ENCODE data around the gene SPAG9. TPM values are rescaled to one million over a fixed set of nuclear protein-coding genes. Genes with fewer than 3 reads are reported as not detected.
"Not testable (repeated sequence)": the region's sequence is repeated elsewhere in the genome, so short reads cannot be mapped to it uniquely, and the experiment has no call there.

The SPAG9 gene
- total RNA-seq, 1 donor from 2014 or later = 36.5 TPM

DNA sequence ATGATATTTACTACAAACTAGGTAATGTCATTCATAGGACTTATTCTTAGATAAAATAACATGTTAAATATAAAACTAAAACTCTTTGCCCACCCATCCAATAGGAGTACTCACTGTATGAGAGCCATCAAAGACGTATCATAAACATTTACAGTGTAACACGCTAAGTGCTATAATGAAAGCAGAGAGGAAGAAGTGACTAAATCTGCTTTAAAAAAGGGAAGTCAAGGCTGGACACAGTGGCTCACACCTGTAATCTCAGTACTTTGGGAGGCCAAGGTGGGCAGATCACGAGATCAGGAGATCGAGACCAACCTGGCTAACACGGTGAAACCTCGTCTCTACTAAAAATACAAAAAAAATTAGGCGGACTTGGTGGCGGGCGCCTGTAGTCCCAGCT is 32.4 kb downstream of the SPAG9 start:
- DNase-seq (ENCODE audit: low spot score) = no peak
- ATAC-seq = no peak

DNA sequence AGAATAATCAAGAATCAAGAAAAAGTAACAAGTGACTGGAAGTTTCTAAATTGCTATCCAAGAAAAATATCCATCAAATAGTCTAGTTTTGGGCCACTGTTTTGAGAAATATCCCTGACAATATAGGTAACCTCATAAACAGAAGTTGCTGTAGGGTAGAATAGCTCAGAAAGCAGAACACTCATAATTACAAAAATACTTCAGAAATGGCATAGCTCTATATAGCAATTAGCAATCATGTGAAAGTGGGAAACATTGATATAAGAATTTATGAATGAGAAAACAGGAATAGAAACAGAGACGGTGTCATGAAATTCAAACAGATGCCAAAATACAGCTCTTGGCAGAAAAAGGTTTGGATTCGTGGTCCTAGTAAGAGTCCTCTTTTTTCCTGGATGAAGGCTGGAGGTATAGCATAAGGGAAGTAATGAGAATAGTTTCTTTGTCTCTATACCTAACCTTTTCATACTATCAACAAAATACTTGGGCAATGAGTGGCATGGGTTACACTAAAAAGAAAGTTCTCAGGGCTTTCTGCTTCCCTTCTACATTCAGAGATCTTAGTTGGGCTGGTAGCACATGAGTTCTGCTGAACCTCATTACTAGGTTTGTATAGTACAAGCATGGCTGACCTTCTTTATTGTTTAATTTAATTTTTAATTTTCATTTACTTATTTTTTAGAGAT is 33.5 kb downstream of the SPAG9 start:
- ATAC-seq (no peak), DNase-seq (ENCODE audit: low spot score) (no peak)

DNA sequence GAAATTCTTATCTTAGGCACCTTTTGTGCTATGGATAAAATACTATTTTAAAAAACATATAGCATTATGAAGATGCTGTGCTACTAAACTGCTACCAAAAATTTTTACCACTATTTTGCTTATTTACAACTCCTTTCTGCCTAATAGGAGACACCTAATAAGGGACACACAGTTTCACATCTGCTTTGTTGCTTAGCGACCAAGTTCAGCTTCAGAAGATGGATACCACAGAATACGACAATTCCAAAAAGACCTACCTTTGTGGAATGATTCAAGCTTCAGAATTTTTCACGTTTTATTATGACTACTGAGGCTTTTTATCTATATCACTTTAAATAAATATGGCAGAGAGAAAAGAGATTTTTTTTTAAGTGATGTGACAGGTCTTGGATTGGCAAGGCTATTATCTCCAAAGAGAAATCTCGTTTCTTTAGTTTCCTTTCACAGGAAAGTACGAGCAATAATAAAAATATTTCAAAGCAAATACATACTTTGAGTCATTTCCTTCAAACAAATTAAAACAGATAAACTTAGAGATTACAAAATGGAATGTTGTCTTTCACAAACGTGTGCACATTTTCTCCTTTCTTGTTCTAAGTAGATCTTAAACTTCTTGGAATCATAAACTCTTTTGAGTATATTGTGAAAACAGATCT is 35.4 kb downstream of the SPAG9 start:
- DNase-seq (ENCODE audit: low spot score) (no peak), ATAC-seq (no peak)

DNA sequence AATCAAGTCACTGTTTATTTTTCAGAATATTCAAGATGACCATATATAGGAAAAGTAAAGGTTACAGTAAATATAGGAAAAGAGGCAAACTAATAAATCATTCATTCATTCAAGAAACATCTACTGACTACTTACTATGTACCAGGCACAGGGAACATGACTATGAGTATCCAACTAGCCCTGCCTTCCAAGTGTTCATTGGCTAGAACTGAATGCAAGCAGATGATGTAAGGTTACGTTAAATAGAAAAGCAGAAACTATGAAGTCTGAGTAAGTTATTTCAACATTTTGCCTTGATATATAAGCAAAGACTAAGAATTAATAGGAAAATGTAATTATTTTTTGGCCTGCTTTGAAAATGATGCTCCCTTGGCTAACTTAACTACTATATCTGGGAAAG is 36.7 kb downstream of the SPAG9 start:
- ATAC-seq = no peak
- DNase-seq (ENCODE audit: low spot score) = no peak

DNA sequence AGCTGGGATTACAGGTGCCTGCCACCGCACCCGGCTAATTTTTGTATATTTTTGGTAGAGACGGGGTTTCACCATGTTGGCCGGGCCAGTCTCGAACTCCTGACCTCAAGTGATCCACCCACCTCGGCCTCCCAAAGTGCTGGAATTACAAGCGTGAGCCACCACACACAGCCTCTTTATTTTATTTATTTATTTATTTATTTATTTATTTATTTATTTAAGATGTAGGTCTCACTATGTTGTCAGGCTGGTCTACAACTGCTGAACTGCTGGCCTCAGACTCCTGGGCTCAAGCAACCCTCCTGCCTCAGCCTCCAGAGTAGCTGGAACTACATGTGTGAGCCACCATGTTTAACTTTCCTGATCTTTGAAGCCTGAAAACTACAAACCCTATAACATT is 37.3 kb downstream of the SPAG9 start:
- not testable (repeated sequence) for ATAC-seq; DNase-seq (ENCODE audit: low spot score)

DNA sequence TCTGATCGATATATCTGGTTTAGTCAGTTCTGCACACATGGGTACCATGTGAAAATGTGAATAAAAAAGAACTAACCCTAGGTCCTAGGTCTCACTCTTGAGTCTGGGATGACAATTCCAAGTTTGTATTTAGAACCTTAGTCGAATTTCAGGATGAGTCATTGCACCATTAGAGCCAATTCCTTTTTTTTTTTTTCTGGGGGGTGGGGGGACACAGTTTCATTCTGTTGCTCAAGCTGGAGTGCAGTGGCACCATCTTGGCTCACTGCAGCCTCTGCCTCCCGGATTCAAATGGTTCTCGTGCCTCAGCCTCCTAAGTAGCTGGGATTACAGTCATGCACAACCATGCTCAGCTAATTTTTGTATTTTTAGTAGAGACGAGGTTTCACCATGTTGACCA is 41.6 kb downstream of the SPAG9 start:
- DNase-seq (ENCODE audit: low spot score) (no peak), ATAC-seq (no peak)

DNA sequence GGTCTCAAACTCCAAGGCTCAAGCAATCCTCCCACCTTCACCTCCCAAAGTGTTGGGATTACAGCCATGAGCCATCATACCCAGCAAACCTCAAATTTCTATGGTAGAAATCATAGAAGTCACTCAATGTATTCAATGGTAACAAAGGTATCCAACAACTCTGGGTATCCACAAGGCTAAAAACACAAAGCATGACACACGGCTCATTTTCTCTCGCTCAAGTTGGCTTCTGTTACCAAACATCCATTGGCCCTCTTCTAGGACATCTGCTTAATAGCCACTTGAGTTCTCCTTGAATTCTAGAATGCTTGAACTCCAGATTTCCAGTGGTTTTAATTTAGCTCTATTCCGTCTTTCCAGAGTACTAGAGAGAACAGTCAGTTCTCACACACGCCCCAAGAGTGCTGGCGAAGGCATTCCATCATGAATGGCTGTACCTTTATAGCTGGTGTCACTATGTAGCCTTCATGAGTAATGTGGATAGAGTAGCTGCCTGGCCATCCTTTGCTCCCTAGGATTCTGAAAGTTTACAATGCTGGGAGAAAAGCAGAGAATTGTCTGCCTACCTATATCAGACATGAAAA is 42.6 kb downstream of the SPAG9 start:
- no peak for ATAC-seq
- DNase-seq (ENCODE audit: low spot score) = no peak

DNA sequence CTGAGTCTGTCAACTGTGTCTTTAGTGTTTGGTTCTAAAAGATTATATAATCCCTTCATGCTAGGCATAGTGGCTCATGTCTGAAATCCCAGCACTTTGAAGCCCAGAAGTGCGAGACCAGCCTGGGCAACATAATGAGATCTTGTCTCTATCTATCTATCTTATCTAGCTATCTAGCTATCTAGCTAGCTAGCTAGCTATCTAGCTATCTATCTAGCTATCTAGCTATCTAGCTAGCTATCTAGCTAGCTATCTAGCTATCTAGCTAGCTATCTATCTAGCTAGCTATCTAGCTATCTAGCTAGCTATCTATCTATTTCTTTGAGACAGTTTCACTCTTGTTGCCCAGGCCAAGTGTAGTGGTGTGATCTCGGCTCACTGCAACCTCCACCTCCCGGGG is 43.8 kb downstream of the SPAG9 start:
- DNase-seq (ENCODE audit: low spot score) (no peak), ATAC-seq (no peak)

DNA sequence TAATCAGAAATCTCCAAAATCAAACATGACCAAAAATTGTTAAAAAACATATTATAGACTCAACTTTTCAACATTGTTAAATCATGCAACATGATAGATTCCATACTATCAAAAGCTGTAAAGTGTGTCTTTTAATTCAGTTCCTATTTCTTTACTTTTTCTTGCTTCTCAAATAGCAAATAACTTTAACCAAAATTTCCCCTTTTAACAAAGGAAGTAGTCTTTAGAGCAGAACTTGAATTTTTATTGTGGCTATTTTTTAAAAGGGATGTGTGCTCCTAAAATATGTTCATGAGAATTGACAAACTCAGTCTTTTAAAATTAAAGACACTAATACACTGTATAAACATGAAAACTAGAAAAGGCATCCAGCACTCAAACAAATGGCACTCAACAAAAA is 49.1 kb downstream of the SPAG9 start:
- no peak for ATAC-seq
- DNase-seq (ENCODE audit: low spot score) = no peak

DNA sequence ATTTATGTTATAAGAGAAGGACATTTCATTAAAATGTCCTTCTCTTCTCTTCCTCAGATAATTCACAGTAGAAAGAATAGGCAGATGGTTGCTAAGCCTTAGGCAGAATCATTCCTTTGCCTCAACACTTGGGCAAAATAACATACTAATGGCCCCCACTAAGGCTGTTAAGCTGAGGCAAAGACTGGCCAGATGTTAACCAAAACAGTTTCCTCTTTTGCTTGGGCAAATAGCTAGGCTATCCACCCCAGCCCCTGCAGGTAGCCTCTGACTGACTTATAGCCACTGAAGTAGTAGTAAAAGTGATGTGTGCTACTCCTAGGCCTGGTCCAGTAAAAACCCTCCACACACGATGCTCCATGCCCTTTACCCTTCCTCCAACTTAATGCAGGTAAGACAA is 55.2 kb downstream of the SPAG9 start:
- DNase-seq (ENCODE audit: low spot score) = no peak
- ATAC-seq = no peak

DNA sequence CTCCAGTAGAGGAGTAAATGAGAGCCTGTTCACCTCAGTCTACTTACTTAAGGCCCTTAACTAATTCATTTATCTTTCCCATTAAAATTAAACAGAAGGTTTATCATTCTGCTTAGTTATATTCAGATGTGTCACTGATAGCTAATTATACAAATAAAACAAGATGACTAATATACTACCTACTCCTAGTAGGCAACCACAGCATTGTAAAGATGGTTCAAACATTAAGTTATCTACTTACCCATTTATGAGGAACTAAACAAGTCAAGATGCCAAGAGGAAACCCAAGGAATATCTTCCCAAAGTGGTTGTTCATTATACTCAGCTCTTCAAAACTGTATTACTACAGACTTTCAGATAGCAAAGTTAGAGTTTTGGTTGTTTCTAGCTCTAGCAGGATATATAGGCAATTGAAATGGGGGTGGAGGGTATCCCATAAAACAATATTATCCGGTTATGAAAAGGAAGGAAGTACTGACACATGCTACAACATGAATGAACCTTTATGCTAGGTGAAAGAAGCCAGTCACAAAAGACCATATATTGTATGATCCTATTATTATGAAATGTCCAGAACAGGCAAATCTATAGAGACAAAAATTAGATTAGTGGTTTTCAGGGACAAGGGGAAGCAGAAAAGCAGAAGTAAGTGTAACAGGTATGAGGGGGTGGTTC is 56.5 kb downstream of the SPAG9 start:
- DNase-seq (ENCODE audit: low spot score) = no peak
- ATAC-seq = no peak

DNA sequence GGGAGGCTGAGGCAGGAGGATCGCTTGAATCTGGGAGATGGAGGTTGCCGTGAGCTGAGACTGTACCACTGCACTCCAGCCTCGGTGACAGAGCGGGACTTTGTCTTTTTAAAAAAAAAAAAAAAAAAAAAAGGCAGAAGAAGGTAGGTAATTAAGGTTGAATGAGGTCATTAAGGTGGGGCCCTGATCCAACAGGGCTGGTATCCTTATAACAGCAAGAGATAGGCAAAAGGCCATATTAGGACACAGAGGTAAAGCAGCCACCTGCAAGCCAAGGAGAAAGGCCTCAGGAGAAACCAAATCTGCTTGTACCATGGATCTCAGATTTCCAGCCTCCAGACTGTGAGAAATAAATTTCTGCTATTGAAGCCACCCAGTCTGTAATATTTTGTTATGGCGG is 60.3 kb downstream of the SPAG9 start:
- ATAC-seq = no peak
- no peak for DNase-seq (ENCODE audit: low spot score)

DNA sequence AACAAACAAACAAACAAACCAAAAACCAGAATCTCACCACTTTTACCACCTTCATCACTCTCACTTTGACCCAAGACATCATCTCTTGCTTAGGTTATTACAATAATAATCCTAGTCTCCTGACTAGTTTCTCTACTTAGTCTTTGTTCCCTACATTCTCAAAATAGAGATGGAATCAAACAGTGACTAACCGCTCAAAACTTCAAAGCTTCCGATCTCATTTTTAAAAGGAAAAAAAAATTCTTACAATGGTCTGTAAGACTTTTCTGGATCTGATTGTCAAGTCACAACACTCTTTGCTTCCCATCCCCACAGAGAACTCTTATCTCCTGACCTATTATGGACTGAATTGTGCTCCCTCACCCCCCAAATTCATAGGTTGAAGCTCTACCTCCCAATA is 60.9 kb downstream of the SPAG9 start:
- no peak for ATAC-seq

DNA sequence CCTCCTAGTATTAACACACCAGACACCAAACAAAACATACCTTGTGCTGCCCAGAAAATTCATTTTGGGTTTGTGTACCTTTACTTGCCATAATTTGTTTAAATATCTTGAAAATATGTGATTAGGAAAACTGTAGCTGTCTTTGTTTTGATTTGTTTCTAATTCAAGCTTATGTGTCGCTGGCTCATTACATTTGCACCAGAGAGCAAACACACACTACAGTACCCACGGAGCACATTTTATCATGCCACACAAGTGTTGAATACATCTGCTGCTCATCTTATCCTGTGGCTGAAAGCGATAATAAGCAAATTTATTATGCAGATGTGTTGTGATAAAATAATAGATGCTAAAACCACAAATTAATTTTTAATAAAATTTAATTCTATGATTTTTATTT is 63.1 kb downstream of the SPAG9 start:
- DNase-seq (ENCODE audit: low spot score) = no peak
- ATAC-seq = peak; percentile 24

More for the DNA sequence above, 60.9 kb downstream of the SPAG9 start:
- no peak for DNase-seq (ENCODE audit: low spot score)

DNA sequence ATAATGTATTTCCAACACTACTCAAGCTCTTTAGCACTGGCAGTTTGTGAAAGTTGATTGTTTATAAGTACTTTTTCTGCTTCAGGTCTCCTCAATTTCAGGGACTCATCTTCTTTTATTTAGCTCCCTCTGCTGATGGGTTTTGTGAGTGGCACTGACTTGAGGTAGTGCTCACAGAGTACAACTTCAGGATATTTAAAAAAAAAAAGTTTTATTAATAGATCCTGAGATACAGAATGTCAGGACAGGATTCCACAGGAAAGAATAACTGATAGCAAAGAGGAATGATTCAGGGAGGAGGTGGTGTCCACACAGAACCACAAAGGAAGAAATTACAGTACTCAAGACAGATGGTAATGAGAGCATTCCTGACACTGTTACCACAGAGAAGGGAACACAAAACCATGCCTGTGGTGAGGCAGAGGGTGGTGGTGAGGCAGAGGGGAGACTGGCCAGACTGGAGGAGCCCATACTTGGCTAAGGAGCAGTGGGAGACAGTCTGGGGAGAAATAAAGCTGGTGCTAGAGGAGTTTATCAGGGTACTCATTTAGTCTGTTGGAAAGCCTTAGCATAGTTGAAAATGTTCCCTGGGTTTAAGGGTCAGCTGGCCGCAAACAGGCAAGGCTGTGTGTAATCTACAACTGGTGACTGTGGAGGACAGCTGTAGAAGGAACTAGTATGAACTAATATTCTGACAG is 63.7 kb downstream of the SPAG9 start:
- ATAC-seq (peak; percentile 95), DNase-seq (ENCODE audit: low spot score) (no peak)

DNA sequence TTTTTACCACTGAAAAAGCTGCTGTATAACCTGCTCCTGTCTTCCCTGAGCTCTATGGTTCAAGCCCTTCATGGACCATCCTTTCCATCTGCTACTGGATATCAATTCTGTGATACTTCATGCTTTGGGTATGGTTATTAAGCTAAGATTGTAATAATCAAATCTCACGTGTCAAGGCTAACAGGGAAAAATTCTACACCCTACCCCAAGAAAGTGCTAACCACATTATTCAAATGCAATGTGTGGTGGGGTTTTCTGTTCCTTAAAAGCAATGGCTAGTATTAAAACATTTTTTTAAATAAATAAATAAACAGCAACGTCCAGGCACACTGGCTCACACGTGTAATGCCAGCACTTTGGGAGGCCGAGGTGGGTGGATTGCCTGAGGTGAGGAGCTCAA is 65.9 kb downstream of the SPAG9 start:
- DNase-seq (ENCODE audit: low spot score) = no peak
- no peak for ATAC-seq

DNA sequence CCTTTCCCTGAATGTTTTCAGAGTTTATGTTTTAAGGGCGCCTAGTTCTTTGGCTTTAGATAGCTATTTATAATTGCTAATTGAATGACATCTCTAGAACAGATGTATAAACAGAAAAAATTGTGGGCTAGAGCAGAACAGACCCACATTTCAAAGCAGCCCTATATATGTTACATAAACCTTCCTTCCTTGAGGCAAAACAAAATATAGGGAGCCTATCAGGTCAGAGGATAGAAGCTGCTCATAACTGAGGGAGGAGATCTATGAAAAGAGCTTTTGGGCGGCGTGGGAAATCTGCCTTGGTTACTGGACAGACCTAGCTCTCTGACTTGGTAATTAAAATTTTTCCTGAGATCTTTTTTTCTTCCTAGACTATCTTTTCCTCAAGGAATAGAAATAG is 68.4 kb downstream of the SPAG9 start:
- ATAC-seq (no peak), DNase-seq (ENCODE audit: low spot score) (no peak)

DNA sequence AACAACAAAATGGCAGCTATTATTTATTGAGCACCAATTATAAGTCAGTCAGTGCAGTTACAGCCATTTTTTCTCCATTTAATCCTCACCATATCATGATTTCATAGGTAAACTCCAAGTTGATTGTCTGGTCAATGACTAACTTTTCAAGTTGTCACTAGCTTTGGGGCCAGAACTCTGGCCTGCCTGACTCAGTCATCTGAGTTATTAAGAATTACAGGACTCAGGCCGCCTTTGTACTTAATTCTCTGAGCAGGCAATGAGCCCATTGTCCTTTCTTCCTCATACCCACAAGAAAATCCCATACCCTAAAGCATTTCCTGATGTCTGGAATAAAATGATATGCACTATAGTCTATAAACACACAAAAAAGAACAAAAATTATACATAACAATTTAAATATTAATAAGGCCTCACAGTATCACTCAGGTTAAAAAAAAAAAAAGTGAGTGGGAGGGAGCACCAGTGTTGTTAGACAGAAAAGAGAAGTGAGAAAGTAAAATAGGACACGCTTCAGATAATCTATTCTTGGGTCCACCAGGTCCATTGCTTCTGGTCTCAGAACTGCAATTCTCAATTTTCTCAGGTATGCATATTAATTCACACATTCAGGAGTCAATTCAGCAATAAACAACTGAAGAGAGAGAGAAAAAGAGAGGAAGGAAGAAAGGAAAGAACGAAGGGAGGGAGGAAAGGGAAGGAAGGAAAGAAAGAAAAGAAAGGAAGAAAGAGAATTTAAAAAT is 70.2 kb downstream of the SPAG9 start:
- DNase-seq (ENCODE audit: low spot score) (no peak), ATAC-seq (no peak)

DNA sequence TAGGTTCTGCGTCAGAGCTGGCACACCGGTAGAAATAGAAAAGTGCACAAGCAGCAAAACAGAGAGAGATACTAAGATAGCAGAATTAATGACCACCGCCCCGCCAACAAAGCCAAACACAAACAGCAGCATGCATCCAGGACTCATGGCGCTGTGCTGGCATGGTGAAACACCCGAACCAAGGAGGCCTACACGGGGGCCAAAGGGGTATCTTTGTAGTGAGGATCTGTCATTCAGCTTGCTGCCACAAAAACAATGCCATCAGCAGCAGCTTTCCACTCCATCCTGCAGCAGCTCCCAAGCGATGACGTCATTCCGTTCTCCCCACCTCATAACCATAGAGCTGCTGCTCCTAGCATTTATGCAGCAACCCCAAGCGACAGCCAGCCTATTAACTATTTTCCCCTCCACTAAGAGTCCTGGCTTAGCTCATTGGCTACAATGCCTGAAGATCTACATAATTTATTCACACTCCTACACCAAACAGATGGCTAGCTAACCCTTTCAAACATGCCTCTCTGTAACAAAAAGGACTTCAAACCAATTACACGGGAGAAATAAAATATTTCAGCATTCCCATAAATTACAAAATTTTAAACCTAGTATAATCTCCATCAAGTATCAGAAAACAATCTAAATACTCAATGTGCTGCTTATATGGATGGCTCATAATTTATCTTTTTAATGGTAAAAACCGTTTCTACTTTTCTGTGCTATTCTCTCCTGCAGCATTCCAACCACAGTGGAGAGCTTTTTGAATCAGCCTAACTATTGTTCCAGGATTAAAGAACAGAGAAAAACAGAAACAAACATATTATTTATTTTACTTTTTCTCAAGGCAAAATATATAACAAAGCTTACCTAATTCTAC is 73.9 kb downstream of the SPAG9 start:
- DNase-seq (ENCODE audit: low spot score) = no peak
- ATAC-seq = peak; percentile 31

DNA sequence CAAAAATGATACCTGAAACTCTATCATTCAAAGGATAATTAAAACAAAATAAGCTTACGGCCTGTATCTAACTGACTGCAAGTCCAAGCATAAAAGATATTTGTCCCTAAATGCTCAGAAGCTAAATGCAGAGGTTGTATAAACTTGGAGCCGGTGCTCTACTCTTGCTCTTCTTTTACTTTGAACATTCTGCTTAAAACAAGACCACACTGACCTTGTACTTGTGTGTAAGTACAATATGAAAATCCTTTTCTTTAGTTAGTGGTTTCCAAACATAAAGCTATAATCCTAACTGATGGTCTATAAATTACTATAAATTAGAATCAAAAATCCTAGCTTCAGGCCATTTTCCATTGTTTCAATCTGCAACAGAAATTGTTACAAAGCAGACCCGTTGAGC is 74.6 kb downstream of the SPAG9 start:
- ATAC-seq (no peak), DNase-seq (ENCODE audit: low spot score) (no peak)

Data from left lobe of liver (tissue), 2 donors.